Stimulated activated CD4-positive, alpha-beta T cell treated with anti-CD3 and anti-CD28 coated beads, Interleukin-4, amount 100 ng/mL, for 4 hours (primary cell): ENCODE measurements around the gene FAM72D.
A peak's percentile ranks its signal among the peaks of the same experiment; 100 is the strongest.
"Not testable (repeated sequence)": the region's sequence is repeated elsewhere in the genome, so short reads cannot be mapped to it uniquely, and the experiment has no call there.

Source experiments
- DNase-seq, 2 experiments: peaks; one replicate each; pipeline ENCODE4 v3.0.0-alpha.2; 2020

The FAM72D gene

DNA sequence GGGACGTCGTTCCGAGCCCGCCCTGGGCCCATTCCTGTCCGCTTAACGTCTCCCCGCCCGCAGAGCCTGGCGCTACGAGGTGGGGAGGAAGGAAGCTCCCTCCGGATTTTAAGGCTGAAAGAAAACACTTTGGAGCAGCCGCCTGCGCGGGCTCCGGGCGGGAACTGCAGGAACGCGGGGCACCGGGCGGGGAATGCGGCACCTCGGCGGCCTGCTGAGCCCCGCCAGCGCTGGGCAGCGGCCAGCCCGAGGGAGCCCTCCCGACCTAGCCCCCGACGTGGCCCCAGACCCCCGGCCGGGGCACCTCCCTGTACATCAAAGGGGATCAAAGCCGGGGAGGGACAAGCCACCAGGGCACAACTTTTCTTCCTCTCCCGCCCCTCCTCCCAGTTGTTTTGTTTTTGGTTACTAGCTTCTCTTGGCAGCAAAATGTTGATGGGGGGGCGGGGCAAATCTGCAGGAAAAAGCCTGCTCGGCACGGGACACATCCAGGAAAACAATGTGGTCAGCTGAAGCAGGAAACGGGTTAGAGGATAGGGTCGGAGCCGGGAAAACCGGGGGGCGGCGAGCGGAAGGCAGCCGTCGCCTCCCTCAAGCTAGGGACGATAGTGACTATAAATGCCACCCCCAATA is 2.1 kb upstream of the FAM72D start:
- not testable (repeated sequence) for DNase-seq

DNA sequence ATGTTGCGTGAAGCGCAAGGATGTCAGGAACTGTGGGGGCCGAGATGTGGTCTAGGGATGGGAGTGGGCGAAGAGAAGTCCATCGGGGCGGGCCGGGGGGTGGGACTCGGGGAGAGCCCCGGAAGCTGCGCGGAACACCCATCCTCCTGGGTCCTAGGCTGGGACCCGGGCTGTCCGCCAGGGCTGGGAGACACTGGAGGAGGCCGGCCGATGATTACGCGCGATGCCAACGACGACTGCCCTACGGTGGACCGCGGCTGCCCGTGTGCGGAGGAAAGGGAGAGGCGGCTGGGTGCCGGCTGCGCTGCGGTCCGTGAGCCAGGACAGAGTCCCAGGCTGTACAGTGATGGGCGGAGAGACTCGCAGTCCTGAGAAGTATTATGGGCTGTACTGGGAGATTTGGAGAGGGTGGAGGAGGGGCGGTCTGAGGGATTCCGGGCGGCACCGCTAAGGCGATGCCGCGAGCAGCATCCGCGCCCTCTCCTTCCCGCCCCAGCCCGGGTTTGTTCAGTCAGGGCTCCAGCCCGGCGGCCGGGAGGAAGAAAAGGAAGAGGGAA is 1.0 kb upstream of the FAM72D start:
- peak in 1 of 2 experiments; percentile 1 for DNase-seq

DNA sequence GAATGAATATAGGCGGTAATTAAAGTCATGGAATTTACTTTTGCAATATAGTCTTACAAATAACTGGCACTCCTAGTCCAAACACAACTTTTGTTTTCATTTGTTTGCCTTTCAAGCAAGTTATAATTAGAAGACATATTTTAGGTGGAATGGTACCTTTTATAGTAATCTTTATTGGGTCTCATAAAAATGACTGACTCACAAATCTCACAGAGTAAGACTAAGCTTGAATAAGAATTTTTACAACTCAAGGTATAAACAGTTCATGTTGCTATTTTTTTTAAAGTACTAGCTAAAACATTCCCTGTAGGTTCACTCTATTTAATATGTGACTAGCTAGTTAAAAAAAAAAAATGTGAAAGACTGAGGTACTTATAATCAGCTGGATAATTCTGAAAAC is 6.0 kb downstream of the FAM72D start:
- DNase-seq = not testable (repeated sequence)

- DNase-seq = not testable (repeated sequence)
These were observed 7.5 kb downstream of the FAM72D start for GRCh38 chr1:145103294-145103693.

GRCh38 chr1:145111674-145112073 is 15.9 kb downstream of the FAM72D start:
- not testable (repeated sequence) for DNase-seq

- DNase-seq = not testable (repeated sequence)
These were observed 16.9 kb downstream of the FAM72D start for GRCh38 chr1:145112703-145113102.

- not testable (repeated sequence) for DNase-seq
These were observed 18.8 kb downstream of the FAM72D start for GRCh38 chr1:145114560-145115057.

DNA sequence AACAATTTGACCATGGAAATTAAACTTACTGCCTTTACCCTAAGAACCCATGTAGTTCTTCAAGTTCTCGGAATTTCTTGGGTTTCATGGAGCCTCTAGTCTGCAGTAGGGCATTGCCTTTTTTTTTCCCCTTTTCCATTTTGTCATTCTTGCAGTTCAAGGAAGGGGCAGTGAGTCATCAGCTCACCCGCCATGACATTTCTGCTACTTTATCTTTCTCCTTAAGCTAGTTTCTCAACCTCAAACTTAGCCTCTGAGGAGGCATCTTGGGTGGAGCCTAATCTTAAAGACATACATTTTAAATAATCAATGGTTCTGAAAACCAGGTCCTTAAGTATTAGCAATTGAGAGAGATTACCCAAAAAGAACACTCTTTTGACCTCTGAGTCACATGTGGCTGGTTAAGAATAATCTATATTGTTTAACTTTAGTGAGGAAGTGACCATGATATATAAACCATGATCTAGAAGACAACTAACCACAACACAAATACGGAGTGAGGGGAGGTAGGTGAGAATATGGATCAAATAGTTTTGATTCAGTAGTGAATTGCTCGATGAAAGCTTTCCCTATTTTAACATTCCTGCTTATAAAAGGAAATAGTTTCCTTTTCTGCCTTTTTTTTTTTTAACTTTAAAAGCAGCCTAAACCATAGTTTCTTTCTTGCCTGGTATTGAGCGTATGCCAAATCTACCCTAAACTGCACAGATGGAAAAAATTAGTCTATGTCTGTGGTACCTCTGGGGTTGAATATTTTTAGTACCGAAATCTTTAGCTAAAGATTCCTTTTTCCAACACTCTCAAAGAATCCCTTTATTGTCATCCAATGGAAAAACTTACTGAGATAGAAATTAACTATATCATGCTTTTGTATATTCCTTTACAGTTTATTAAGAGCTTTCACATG is 20.1 kb downstream of the FAM72D start:
- DNase-seq = not testable (repeated sequence)

- DNase-seq = not testable (repeated sequence)
These were observed 24.1 kb downstream of the FAM72D start for GRCh38 chr1:145119842-145120241.

DNA sequence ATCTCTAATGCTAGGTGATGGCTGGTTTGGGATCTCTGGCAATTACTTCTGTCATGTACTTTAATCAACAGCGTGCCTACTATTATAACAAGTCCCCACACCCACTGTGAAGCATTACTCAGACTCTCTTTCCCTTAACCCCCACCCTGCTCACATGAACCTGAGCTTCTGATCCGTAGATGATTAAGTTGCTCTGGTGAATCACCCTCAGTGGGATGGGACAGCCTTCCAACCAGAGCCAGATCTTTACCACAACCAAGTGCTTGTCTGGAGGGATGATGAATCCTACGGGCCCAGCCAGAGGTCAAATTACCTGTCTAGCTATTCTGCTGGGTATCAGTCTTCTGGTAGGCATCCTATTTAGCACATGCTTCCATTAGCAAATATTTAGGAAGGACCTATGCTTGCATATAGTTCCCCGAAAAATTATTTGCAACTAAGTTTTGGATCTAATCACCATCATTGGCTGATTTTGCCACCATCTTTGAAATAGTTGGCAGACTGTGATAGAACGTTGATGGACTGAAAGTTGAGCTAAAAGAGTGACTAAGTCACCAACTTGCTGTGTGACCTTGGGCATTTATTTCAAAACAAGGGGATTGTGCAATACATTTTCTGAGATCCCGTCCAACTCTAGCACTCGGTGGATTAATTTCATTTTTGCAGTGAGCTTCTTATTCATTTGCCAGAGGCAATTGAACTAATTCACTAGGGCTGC is 26.7 kb downstream of the FAM72D start:
- DNase-seq = not testable (repeated sequence)

GRCh38 chr1:145123062-145123395 is 27.3 kb downstream of the FAM72D start:
- DNase-seq = not testable (repeated sequence)

- not testable (repeated sequence) for DNase-seq
These were observed 28.3 kb downstream of the FAM72D start for GRCh38 chr1:145123992-145124641.

- DNase-seq = not testable (repeated sequence)
These were observed 29.3 kb downstream of the FAM72D start for GRCh38 chr1:145125112-145125511.

GRCh38 chr1:145127144-145127543 is 31.4 kb downstream of the FAM72D start:
- DNase-seq = not testable (repeated sequence)

- not testable (repeated sequence) for DNase-seq
These were observed 33.1 kb downstream of the FAM72D start for GRCh38 chr1:145128697-145129469.

DNA sequence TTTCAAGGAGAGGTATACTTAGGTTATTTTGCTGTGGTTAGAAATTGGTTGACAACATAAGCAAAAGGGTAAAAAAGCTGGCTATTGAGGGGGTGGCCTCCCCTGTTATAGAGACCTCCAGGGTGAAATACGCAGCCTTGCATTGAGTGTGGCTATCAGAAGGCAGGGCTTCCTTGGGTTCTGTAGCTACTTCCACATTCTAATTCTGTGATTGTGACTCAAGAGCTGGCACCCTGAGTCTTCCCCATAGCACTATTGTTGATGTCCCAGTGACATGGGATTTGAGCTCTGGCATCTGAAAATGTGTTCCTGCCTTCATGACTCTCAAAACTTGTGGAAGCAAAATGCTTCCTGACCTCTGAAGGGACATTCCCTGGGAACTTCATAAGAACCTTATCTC is 38.7 kb downstream of the FAM72D start:
- not testable (repeated sequence) for DNase-seq

- DNase-seq = not testable (repeated sequence)
These were observed 44.8 kb downstream of the FAM72D start for GRCh38 chr1:145140549-145140948.

- DNase-seq = not testable (repeated sequence)
These were observed 48.6 kb downstream of the FAM72D start for GRCh38 chr1:145144264-145144913.

GRCh38 chr1:145146308-145146707 is 50.5 kb downstream of the FAM72D start:
- DNase-seq = not testable (repeated sequence)

DNA sequence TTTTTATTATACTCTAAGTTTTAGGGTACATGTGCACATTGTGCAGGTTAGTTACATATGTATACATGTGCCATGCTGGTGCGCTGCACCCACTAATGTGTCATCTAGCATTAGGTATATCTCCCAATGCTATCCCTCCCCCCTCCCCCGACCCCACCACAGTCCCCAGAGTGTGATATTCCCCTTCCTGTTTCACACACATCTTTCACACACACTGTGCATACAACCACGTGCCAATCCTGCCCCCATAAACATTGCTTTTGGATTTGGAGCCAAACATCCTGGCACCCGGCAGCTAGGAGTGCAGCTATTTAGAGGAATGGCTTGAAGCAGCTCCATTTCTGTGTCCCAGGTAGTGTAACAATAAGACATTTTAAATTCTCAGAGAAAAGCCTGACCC is 51.4 kb downstream of the FAM72D start:
- DNase-seq = not testable (repeated sequence)

- DNase-seq = not testable (repeated sequence)
These were observed 59.6 kb downstream of the FAM72D start for GRCh38 chr1:145155421-145155820.
